HepG2 (cell line): ENCODE data around the gene GLT1D1. TPM values are rescaled to one million over a fixed set of nuclear protein-coding genes. Genes with fewer than 3 reads are reported as not detected.
A peak's percentile ranks its signal among the peaks of the same experiment; 100 is the strongest.

Experiments used
- ELF3 ChIP-seq: IDR thresholded peaks from 2 replicates; pipeline ENCODE4 v1.6.1; 2016; ENCODE audit warnings: missing genetic modification reagents, missing compliant biosample characterization
- FOXA3 ChIP-seq: IDR thresholded peaks from 2 replicates; pipeline ENCODE4 v1.6.1; 2016; ENCODE audit warnings: missing genetic modification reagents, missing compliant biosample characterization
- HNRNPLL ChIP-seq: fragments of 200-400 bp; formaldehyde crosslinking; IDR thresholded peaks from 2 replicates; pipeline ENCODE4 v1.6.1; 2017; ENCODE audit warnings: mild to moderate bottlenecking, low read depth, low read length; ENCODE audit not compliant: poor library complexity, severe bottlenecking
- KLF16 ChIP-seq, 2 experiments: sonication (generic) in 1 of 2; formaldehyde crosslinking in 1 of 2; IDR thresholded peaks; 2 replicates each; pipeline versions ENCODE4 v1.6.1 to v1.8.0; 2016 to 2023; ENCODE audit warnings: missing genetic modification reagents in 2 of 2, missing compliant biosample characterization in 1 of 2
- ZNF614 ChIP-seq: IDR thresholded peaks from 2 replicates; pipeline ENCODE4 v1.6.1; 2018; ENCODE audit warnings: missing biosample characterization, missing genetic modification reagents, inconsistent platforms, borderline replicate concordance
- ZNF616 ChIP-seq: sonication (generic); formaldehyde crosslinking; IDR thresholded peaks from 2 replicates; pipeline ENCODE4 v1.5.0; 2020; ENCODE audit warnings: low read depth, mild to moderate bottlenecking, missing genetic modification reagents
- ZNF839 ChIP-seq: sonication (generic); formaldehyde crosslinking; IDR thresholded peaks from 2 replicates; pipeline ENCODE4 v1.4.0; 2020; ENCODE audit warnings: missing genetic modification reagents, mild to moderate bottlenecking, borderline replicate concordance
- ZSCAN20 ChIP-seq: sonication (generic); formaldehyde crosslinking; IDR thresholded peaks from 2 replicates; pipeline ENCODE4 v1.4.0; 2020; ENCODE audit warnings: missing genetic modification reagents, mild to moderate bottlenecking, borderline replicate concordance
- polyA plus RNA-seq, 8 experiments: library from polyadenylated mRNA; depleted of rRNA in 3 of 8; stranded (reverse) in 7 of 8; unstranded in 1 of 8; fragments of >200 nt; fragmentation: Illumina TruSeq in 4 of 8; extraction: Trizol in 4 of 8; gene quantifications; 2 replicates each; pipeline versions ENCODE4 v1.2.1 to v1.2.3, GENCODE V29; 2011 to 2016; ENCODE audit warnings: low read depth in 4 of 8, missing spikeins in 1 of 8, mixed read lengths in 1 of 8; ENCODE audit not compliant: insufficient read depth in 1 of 8
- total RNA-seq, 5 experiments: library from RNA; depleted of rRNA; stranded (reverse); fragments of >200 nt; fragmentation: Illumina TruSeq; extraction: Trizol; gene quantifications; 2 replicates each; pipeline ENCODE4 v1.2.3, GENCODE V29; 2016; ENCODE audit warnings: low read depth in 1 of 5
- TF ChIP-seq, protein P1 (sequence below): IDR thresholded peaks from 2 replicates; pipeline ENCODE4 v1.6.1; 2012; ENCODE audit warnings: low read depth, low read length, improper control_type of control experiment
- TF ChIP-seq, protein P2 (sequence below): sonication (generic); formaldehyde crosslinking; IDR thresholded peaks from 2 replicates; pipeline ENCODE4 v1.4.0; 2020; ENCODE audit warnings: low read depth, missing genetic modification reagents
- TF ChIP-seq, protein P3 (sequence below): sonication (generic); formaldehyde crosslinking; IDR thresholded peaks from 2 replicates; pipeline ENCODE4 v1.8.1; 2023; ENCODE audit warnings: mild to moderate bottlenecking, missing genetic modification reagents, borderline replicate concordance
- TF ChIP-seq, protein P4 (sequence below): IDR thresholded peaks from 2 replicates; pipeline ENCODE4 v1.6.1; 2012; ENCODE audit warnings: low read length, improper control_type of control experiment
- TF ChIP-seq, protein P5 (sequence below): sonication (generic); formaldehyde crosslinking; IDR thresholded peaks from 2 replicates; pipeline ENCODE4 v1.5.0; 2020; ENCODE audit warnings: mild to moderate bottlenecking, missing genetic modification reagents
- TF ChIP-seq, protein P6 (sequence below): sonication (generic); formaldehyde crosslinking; IDR thresholded peaks from 2 replicates; pipeline ENCODE4 v1.9.0; 2022; ENCODE audit warnings: missing genetic modification reagents, mild to moderate bottlenecking, borderline replicate concordance

The GLT1D1 gene
- total and polyA plus RNA-seq, 2 of the 13 experiments (the other 11 are each of a cell fraction or from before 2014, with no cell fraction given), result 0.09 to 0.17 TPM

DNA sequence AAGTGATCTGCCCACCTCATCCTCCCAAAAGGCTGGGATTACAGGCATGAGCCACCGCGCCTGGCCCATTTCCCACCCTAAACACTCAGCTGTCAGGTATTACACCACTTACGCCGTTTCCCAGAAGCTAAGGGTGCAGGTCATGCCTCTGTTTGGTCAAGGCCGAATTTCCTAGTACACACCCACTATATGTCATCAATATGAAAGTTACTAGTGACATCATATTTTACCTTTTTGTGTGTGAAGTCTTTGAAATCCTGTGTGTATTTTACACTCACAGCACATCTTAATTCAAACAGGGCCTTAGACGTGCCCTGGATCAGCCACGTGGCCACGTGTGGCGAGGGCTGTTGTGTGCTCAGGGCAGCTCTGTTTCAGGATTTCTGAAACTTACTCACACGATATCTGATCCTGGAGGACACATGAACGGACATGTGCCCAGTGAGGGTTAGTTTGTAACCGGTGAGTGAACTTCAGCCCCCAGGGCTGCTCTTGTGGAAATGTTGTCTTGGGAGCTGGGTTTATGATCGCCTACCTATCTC, 51.8 kb downstream of the GLT1D1 start (continued):
- TF ChIP-seq ZNF616 (CRISPR knock-in tag), result no peak
- TF ChIP-seq FOXA3 (CRISPR knock-in tag), result peak; percentile 76
- TF ChIP-seq ELF3 (CRISPR knock-in tag), result no peak
- TF ChIP-seq, protein P1, sequence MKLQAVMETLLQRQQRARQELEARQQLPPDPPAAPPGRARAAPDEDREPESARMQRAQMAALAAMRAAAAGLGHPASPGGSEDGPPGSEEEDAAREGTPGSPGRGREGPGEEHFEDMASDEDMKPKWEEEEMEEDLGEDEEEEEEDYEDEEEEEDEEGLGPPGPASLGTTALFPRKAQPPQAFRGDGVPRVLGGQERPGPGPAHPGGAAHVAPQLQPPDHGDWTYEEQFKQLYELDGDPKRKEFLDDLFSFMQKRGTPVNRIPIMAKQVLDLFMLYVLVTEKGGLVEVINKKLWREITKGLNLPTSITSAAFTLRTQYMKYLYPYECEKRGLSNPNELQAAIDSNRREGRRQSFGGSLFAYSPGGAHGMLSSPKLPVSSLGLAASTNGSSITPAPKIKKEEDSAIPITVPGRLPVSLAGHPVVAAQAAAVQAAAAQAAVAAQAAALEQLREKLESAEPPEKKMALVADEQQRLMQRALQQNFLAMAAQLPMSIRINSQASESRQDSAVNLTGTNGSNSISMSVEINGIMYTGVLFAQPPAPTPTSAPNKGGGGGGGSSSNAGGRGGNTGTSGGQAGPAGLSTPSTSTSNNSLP, result 0 out of 2 replicates have a peak, but pooled peaks have one; percentile 29
- TF ChIP-seq, protein P2, sequence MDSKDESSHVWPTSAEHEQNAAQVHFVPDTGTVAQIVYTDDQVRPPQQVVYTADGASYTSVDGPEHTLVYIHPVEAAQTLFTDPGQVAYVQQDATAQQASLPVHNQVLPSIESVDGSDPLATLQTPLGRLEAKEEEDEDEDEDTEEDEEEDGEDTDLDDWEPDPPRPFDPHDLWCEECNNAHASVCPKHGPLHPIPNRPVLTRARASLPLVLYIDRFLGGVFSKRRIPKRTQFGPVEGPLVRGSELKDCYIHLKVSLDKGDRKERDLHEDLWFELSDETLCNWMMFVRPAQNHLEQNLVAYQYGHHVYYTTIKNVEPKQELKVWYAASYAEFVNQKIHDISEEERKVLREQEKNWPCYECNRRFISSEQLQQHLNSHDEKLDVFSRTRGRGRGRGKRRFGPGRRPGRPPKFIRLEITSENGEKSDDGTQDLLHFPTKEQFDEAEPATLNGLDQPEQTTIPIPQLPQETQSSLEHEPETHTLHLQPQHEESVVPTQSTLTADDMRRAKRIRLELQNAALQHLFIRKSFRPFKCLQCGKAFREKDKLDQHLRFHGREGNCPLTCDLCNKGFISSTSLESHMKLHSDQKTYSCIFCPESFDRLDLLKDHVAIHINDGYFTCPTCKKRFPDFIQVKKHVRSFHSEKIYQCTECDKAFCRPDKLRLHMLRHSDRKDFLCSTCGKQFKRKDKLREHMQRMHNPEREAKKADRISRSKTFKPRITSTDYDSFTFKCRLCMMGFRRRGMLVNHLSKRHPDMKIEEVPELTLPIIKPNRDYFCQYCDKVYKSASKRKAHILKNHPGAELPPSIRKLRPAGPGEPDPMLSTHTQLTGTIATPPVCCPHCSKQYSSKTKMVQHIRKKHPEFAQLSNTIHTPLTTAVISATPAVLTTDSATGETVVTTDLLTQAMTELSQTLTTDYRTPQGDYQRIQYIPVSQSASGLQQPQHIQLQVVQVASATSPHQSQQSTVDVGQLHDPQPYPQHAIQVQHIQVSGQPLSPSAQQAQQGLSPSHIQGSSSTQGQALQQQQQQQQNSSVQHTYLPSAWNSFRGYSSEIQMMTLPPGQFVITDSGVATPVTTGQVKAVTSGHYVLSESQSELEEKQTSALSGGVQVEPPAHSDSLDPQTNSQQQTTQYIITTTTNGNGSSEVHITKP (CRISPR knock-in tag), result no peak
- no peak for TF ChIP-seq ZSCAN20 (CRISPR knock-in tag)
- no peak for TF ChIP-seq HNRNPLL
- TF ChIP-seq ZNF614 (CRISPR knock-in tag), result 0 out of 2 replicates have a peak, but pooled peaks have one; percentile 28
- TF ChIP-seq, protein P3, sequence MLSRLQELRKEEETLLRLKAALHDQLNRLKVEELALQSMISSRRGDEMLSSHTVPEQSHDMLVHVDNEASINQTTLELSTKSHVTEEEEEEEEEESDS, result no peak
- TF ChIP-seq, protein P4, sequence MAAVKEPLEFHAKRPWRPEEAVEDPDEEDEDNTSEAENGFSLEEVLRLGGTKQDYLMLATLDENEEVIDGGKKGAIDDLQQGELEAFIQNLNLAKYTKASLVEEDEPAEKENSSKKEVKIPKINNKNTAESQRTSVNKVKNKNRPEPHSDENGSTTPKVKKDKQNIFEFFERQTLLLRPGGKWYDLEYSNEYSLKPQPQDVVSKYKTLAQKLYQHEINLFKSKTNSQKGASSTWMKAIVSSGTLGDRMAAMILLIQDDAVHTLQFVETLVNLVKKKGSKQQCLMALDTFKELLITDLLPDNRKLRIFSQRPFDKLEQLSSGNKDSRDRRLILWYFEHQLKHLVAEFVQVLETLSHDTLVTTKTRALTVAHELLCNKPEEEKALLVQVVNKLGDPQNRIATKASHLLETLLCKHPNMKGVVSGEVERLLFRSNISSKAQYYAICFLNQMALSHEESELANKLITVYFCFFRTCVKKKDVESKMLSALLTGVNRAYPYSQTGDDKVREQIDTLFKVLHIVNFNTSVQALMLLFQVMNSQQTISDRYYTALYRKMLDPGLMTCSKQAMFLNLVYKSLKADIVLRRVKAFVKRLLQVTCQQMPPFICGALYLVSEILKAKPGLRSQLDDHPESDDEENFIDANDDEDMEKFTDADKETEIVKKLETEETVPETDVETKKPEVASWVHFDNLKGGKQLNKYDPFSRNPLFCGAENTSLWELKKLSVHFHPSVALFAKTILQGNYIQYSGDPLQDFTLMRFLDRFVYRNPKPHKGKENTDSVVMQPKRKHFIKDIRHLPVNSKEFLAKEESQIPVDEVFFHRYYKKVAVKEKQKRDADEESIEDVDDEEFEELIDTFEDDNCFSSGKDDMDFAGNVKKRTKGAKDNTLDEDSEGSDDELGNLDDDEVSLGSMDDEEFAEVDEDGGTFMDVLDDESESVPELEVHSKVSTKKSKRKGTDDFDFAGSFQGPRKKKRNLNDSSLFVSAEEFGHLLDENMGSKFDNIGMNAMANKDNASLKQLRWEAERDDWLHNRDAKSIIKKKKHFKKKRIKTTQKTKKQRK, result no peak
- TF ChIP-seq, protein P5, sequence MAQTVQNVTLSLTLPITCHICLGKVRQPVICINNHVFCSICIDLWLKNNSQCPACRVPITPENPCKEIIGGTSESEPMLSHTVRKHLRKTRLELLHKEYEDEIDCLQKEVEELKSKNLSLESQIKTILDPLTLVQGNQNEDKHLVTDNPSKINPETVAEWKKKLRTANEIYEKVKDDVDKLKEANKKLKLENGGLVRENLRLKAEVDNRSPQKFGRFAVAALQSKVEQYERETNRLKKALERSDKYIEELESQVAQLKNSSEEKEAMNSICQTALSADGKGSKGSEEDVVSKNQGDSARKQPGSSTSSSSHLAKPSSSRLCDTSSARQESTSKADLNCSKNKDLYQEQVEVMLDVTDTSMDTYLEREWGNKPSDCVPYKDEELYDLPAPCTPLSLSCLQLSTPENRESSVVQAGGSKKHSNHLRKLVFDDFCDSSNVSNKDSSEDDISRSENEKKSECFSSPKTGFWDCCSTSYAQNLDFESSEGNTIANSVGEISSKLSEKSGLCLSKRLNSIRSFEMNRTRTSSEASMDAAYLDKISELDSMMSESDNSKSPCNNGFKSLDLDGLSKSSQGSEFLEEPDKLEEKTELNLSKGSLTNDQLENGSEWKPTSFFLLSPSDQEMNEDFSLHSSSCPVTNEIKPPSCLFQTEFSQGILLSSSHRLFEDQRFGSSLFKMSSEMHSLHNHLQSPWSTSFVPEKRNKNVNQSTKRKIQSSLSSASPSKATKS (CRISPR knock-in tag), result no peak
- no peak for TF ChIP-seq ZNF839 (CRISPR knock-in tag)
- peak in 1 of 2 experiments; percentile 79; a peak in 2 of 4 replicates for TF ChIP-seq KLF16 (CRISPR knock-in tag; IDR thresholded peaks at IDR 0.05)
- TF ChIP-seq, protein P6, sequence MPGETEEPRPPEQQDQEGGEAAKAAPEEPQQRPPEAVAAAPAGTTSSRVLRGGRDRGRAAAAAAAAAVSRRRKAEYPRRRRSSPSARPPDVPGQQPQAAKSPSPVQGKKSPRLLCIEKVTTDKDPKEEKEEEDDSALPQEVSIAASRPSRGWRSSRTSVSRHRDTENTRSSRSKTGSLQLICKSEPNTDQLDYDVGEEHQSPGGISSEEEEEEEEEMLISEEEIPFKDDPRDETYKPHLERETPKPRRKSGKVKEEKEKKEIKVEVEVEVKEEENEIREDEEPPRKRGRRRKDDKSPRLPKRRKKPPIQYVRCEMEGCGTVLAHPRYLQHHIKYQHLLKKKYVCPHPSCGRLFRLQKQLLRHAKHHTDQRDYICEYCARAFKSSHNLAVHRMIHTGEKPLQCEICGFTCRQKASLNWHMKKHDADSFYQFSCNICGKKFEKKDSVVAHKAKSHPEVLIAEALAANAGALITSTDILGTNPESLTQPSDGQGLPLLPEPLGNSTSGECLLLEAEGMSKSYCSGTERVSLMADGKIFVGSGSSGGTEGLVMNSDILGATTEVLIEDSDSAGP (CRISPR knock-in tag), result peak; percentile 17; the same call in 1 of the 2 replicates
